COLO668 (cell line): Measurements from ENCODE around the gene LRBA.
"Not testable (repeated sequence)": the region's sequence is repeated elsewhere in the genome, so short reads cannot be mapped to it uniquely, and the experiment has no call there.

Source experiments
- DNase-seq: peaks from one replicate; lab custom pipeline; 2025; ENCODE audit not compliant: unreplicated experiment; lab: John Stamatoyannopoulos, UW

Gene LRBA

DNA sequence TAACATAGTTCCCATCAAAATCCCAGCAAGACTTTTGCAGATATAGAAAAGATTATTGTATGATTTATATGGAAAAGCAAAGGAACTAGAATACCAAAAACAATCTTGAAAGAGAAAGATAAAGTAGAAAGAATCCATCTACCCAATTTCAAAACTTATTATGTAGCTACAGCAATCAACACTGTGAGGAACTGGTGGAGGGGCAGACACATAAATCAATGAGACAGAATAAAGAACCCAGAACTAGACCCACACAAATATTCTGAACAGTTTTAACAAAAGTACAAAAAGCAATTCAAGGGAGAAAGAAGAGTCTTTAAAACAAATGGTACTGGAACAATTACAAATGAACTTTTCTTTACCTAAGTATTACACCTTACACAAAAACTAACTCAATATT, 67.0 kb downstream of the LRBA start:
- DNase-seq, result no peak

DNA sequence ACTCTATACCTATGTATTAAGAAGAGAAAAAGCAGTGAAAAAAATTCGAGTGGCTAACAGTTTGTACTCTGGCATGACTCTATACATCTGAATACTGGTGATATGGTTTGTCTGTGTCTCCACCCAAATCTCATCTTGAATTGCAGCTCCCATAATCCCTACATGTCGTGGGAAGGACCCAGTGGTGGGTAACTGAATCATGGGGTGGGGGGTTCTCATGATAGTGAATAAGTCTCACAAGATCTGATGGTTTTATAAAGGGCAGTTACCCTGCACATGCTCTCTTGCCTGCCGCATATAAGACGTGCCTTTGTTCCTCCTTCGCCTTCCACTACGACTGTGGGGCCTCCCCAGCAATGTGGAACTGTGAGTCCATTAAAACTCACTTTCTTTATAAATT, 70.4 kb downstream of the LRBA start:
- DNase-seq, result no peak

- no peak for DNase-seq
Observed at GRCh38 chr4:150943818-150944217, 71.3 kb downstream of the LRBA start.

DNA sequence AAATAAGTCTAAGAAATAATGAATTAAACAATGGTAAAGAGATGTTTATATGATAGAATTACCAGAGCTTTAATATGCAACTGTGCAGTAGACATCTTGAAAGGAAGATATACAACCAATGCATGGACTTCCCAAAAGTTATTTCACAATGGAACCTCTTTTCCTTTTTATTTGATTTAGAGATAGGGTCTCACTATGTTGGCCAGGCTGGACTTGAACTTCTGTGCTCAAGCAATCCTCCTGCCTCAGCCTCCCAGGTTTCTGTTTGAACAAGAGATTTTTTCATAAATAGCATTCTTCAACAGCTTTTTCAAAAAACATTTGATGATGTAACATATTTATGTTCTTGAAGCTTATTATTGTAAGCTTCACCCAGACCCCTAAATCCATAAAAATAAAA, 72.0 kb downstream of the LRBA start:
- DNase-seq, result no peak

DNA sequence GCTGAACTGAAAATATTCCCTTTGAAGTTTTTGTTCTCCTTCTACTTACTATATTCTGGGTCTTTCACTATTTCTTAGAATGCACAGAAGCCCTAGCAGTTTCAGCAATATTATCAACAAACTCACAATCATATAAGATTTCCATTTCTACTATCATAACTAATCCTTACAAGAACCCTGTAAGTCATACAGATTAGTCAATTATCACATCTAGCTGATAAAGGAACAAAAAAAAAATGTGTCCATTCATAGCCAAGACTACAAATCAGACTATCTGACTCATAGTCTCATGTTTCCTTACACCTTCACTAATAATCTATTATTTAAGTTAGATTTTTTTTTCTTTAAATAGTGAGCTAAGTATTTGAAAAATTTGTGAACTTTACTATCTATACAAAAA, 72.5 kb downstream of the LRBA start:
- no peak for DNase-seq

- DNase-seq, result no peak
Observed at GRCh38 chr4:150940123-150940522, 75.0 kb downstream of the LRBA start.

- DNase-seq, result no peak
Observed at GRCh38 chr4:150939530-150939929, 75.6 kb downstream of the LRBA start.

DNA sequence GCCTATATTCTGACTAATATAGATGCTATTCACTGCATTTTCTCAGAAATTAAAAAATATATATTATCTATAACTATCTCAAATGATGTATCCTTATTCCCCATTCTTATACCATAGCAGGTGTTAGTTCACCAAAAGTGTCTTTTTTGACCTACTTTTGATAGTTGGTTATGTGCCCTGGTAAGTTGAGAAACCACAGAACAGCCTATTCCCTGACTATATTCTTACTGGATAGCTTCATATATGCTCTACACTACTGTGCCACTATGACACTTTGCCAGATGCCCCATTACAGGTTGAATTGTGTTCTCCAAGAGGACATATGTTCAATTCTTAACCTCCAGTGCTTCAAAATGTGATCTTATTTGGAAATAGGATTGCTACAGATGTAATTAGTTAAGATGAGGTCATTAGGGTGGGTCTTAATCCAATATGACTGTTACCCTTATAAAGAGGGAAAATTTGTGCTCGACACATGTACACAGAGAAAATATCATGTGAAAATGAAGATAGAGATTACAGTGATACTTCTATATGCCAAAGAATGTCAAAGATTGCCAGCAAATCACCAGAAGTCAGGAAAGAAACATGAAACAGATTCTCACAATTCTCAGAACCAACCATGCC, 76.1 kb downstream of the LRBA start:
- no peak for DNase-seq

DNA sequence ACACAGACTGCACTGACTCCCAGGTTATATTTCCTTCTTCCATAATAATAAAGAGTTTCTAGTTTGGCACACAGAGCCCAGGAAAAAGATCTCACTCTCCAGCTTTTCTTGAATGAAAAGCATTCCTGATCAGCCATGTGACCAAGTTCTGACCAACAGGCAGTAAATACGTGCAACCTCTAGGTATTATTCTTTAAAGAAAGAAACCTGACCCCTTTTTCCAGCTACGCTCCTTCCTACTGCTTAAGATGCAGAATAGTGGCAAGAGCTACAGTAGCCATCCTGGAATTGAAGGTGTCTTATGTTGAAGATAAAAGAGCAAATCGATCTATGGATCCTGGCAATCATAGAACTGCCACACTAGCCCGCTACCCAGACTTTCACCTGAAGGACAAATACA, 76.7 kb downstream of the LRBA start:
- DNase-seq, result no peak

- no peak for DNase-seq
Observed at GRCh38 chr4:150934022-150934421, 81.1 kb downstream of the LRBA start.

DNA sequence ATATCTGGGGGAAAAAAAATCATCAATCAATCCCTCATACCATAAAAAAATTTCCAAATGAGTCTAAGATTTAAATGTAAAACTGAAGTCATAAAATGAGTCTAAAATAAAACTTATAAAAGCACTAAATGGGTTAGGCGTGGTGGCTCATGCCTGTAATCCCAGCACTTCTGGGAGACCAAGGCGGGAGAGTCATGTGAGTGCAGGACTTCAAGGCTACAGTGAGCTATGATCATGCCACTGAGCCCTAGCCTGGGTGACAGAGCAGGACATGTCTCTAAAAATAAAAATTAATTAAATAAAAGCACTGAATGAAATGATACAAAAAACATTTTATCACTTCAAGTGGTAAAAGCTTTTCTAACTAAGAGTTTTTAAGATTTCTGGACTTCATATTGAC, 83.3 kb downstream of the LRBA start:
- no peak for DNase-seq

DNA sequence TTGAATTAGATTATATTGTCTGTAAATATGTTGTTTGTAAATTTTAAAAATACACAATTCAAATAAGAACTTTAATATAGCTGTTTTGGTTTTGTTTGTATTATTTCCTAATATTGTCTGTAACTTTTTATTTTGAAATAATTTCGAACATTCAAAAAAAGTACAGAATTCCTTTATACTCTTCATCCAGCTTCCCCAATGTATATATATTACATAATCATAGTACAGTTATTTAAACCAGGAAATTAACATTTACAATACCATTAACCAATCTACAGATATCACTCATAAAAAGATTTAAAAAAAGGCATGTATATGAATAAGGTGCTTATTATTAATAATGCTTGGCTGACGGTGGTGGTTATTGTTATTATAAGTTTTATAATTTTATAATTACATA, 84.1 kb downstream of the LRBA start:
- DNase-seq, result no peak

GRCh38 chr4:150923945-150924344, 91.1 kb downstream of the LRBA start:
- DNase-seq, result no peak

GRCh38 chr4:150921486-150921885, 93.6 kb downstream of the LRBA start:
- DNase-seq, result not testable (repeated sequence)

DNA sequence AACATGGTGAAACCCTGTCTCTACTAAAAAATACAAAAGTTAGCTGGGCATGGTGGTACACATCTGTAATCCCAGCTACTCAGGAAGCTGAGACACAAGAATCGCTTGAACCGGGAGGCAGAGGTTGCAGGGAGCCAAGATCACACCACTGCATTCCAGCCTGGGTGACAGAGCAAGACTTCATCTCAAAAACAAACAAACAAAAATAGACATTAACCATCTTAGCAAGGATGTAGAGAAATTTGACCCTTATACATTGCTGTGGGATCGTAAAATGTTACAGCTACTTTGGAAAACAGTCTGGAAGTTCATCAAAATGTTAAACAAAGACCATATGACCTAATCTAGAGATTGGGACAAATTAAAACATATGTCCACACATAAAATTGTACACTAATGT, 96.5 kb downstream of the LRBA start:
- not testable (repeated sequence) for DNase-seq

DNA sequence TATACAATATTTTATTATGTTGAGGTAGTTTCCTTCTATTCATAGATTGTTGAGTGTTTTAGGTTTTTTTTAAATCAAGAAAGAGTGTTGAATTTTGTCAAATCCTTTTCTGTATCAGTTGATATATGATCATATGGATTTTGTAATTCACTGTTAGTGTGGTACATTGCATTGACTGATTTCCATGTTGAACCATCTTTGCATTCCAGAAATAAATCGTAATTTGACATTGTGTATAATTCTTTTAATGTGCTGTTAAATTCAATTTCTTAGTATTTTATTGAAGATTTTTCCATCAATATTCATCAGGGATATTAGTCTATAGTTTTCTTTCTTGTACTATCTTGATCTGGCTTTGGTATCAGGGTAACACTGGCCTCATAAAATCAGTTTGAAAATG, 103.8 kb downstream of the LRBA start:
- DNase-seq, result no peak

GRCh38 chr4:150909116-150909515, 106.0 kb downstream of the LRBA start:
- no peak for DNase-seq

DNA sequence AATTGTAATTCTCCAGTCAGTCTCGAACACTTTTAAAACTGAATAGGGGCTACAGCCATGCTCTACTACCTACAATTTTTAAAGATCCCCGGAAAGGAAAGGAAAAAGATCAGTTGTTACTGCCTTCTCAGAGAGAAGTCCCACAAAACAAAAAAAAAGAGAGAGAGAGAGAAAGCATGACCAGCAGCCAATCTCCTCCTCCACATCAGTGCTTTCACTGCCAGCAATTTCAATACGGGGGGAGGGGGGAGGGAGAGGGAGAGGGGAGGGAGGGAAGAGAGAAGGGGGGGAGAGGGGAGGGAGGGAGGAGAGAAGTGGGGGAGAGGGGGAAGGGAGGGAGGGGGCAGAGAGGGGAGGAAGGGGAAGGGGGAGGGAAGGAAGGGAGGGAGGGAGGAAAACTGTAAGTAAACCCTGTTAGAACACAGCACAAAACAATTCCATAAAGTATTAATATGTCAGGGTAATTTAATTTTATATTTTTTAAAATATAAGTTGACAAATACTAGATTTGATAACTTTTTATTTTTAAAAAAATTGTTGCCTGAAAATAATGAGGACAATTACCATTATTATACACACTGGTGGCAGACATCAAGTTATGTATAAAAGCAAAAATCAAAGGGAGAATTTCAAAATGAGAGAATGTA, 108.0 kb downstream of the LRBA start:
- DNase-seq, result no peak

GRCh38 chr4:150904671-150905070, 110.4 kb downstream of the LRBA start:
- DNase-seq, result no peak

DNA sequence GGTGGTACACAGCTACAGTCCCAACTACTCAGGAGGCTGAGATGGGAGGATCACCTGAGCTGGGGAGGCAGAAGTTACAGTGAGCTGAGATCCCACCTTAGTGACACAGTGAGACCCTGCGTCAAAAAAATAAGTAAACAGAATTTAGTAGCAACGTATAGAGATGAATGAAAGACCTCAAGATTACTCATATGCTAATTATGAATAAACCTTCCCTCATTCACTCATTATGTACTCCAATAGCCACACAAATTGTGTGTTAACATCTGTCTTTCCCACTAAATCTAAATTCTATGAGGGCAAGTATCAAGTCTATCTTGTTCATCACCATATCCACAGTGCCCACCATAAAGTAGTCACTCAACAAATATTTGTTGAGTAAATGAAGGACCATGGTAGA, 111.5 kb downstream of the LRBA start:
- no peak for DNase-seq

GRCh38 chr4:150896497-150896896, 118.6 kb downstream of the LRBA start:
- DNase-seq, result no peak

DNA sequence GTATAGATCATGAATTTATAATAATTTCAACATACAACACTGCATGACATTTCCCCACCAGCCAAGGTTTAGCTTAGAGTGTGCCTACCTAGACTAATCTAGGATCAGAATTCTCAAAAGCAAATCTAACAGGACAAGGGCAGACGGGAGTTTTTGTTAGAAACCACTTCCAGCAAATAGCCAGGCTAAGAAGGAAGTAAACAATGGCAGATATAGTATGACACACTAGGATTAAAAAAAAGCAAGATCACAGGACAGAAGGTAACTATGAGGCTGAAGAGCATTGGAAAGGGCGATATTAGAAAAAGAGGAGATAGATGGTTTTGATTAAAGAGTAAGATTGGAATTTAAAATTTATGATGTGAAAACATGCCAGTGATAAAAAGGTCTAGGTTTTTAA, 124.8 kb downstream of the LRBA start:
- DNase-seq, result no peak

GRCh38 chr4:150889306-150889705, 125.8 kb downstream of the LRBA start:
- DNase-seq, result no peak
